ENCODE results near the gene INPP5A. TPM values are rescaled to one million over a fixed set of nuclear protein-coding genes. Genes with fewer than 3 reads are reported as not detected.

Gene INPP5A
- total RNA-seq, 1 experiment from 2014 or later, result 22.6 TPM

- intact Hi-C loops (cut with micrococcal nuclease), result no loop called here
- Histone ChIP-seq H3K27me3 (ENCODE audit: low read length) (no peaks in the 10 kb centered on the region), H3K9ac (ENCODE audit: low read length) (no peak overlapping the region), H2AFZ (ENCODE audit: low read length) (no peak overlapping the region), H3F3A (ENCODE audit: low read length, unreplicated experiment) (no peaks in the 10 kb centered on the region), H3K36me3 (ENCODE audit: low read depth, low read length) (no peaks in the 10 kb centered on the region), H3K9me3 (ENCODE audit: low read length) (no peaks in the 10 kb centered on the region), H3K4me1 (ENCODE audit: insufficient read depth, low read length) (no peaks in the 10 kb centered on the region), H3K4me3 (ENCODE audit: low read length) (no peak overlapping the region), H3K4me2 (ENCODE audit: low read length) (no peak overlapping the region), H3K79me2 (ENCODE audit: low read length) (no peaks in the 10 kb centered on the region), H3K27ac (ENCODE audit: low read length) (no peak overlapping the region), H3K9me2 (replicated peaks; ENCODE audit: low read length) (no peaks in the 10 kb centered on the region), H4K20me1 (ENCODE audit: low read length) (no peaks in the 10 kb centered on the region)
- ChIA-PET POLR2A (ENCODE audit: unreplicated experiment) (no interaction called here), CTCF (no interaction called here)
- ATAC-seq (no peak), DNase-seq (no peak)
- TF ChIP-seq EZH2 (IDR thresholded peaks at IDR 0.05; ENCODE audit: low read length, unreplicated experiment) (no peak), EZH2phosphoT487 (IDR thresholded peaks at IDR 0.05; ENCODE audit: borderline replicate concordance, low read length) (no peak), CTCF (conservative IDR thresholded peaks at IDR 0.05; ENCODE audit: low read depth, low read length) (no peak)
- no TSS peak for BruUV-seq (replicated peaks)
Measured at GRCh38 chr10:132810141-132810806, 272.7 kb downstream of the INPP5A start.

- intact Hi-C loops (cut with micrococcal nuclease), result no loop called here
- Histone ChIP-seq H3K9me2 (replicated peaks; ENCODE audit: low read length) (no peaks in the 10 kb centered on the region), H3K9me3 (ENCODE audit: low read length) (no peaks in the 10 kb centered on the region), H2AFZ (ENCODE audit: low read length) (no peak overlapping the region), H3K9ac (ENCODE audit: low read length) (no peak overlapping the region), H3K4me2 (ENCODE audit: low read length) (no peak overlapping the region), H3K4me1 (ENCODE audit: insufficient read depth, low read length) (no peaks in the 10 kb centered on the region), H3F3A (ENCODE audit: low read length, unreplicated experiment) (no peaks in the 10 kb centered on the region), H4K20me1 (ENCODE audit: low read length) (no peaks in the 10 kb centered on the region), H3K4me3 (ENCODE audit: low read length) (no peak overlapping the region), H3K27ac (ENCODE audit: low read length) (no peak overlapping the region), H3K79me2 (ENCODE audit: low read length) (no peaks in the 10 kb centered on the region), H3K27me3 (ENCODE audit: low read length) (no peaks in the 10 kb centered on the region), H3K36me3 (ENCODE audit: low read depth, low read length) (no peaks in the 10 kb centered on the region)
- ATAC-seq (no peak), DNase-seq (no peak)
- POLR2A ChIA-PET (ENCODE audit: unreplicated experiment), result no interaction called here
- no peak for TF ChIP-seq EZH2 (IDR thresholded peaks at IDR 0.05; ENCODE audit: low read length, unreplicated experiment)
- no peak for TF ChIP-seq EZH2phosphoT487 (IDR thresholded peaks at IDR 0.05; ENCODE audit: borderline replicate concordance, low read length)
- TF ChIP-seq CTCF (conservative IDR thresholded peaks at IDR 0.05; ENCODE audit: low read depth, low read length), result no peak
- CTCF ChIA-PET, result no interaction called here
- no TSS peak for BruUV-seq (replicated peaks)
Measured at GRCh38 chr10:132810807-132811700, 273.5 kb downstream of the INPP5A start.

Data from PC-3 (cell line).